ENCODE measurements around the gene UBL4B.

Gene UBL4B

DNA sequence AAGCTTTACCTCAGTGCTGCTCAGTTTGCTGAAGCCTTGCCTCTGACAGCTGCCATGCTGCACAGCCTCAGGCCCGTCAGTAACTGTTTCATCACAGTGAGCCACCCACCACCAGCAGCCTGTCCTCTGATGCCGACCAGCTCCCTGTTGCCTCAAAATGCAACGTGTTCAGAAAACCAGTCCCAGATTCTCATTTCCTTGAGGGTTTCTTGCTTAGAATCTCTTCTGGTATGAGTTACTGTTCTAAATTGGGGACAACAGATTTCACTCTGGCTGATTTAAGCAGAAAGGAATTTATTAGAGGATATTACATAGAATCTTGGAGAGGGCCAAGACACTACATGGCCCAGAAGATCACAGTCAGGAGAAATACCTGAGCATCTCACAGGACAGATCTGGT, 11.0 kb downstream of the UBL4B start:
- peak; percentile 7 for DNase-seq (ENCODE audit: low read depth)
- H3K4me3 ChIP-seq (ENCODE audit: control insufficient read depth, low read depth, low read length), result no peak overlapping the region
- TF ChIP-seq, protein P1, sequence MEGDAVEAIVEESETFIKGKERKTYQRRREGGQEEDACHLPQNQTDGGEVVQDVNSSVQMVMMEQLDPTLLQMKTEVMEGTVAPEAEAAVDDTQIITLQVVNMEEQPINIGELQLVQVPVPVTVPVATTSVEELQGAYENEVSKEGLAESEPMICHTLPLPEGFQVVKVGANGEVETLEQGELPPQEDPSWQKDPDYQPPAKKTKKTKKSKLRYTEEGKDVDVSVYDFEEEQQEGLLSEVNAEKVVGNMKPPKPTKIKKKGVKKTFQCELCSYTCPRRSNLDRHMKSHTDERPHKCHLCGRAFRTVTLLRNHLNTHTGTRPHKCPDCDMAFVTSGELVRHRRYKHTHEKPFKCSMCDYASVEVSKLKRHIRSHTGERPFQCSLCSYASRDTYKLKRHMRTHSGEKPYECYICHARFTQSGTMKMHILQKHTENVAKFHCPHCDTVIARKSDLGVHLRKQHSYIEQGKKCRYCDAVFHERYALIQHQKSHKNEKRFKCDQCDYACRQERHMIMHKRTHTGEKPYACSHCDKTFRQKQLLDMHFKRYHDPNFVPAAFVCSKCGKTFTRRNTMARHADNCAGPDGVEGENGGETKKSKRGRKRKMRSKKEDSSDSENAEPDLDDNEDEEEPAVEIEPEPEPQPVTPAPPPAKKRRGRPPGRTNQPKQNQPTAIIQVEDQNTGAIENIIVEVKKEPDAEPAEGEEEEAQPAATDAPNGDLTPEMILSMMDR (conservative IDR thresholded peaks at IDR 0.05; ENCODE audit: control insufficient read depth, insufficient read depth, low read depth, low read length), result no peak

DNA sequence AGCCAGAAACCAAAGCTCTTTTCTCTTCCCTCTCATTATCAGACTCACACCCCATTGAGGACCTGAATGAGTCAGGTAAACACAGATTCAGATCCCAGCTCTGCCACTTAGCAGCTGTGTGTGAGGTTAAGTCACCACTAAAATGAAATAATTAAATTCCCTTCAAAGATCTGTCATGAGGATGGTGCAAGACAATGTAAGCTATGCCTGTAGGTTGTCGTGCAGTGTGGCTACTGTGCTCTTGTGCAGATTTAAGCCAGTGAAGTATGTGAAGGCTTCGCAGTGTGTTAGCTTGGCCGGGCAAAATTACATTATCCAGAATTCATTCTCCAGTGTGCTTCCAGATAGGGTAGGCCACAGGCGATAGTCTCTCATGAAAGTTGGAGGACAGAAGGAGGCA, 13.6 kb downstream of the UBL4B start:
- no peak overlapping the region for H3K4me3 ChIP-seq (ENCODE audit: control insufficient read depth, low read depth, low read length)
- DNase-seq (ENCODE audit: low read depth), result no peak
- TF ChIP-seq, protein P1 (conservative IDR thresholded peaks at IDR 0.05; ENCODE audit: control insufficient read depth, insufficient read depth, low read depth, low read length), result no peak

DNA sequence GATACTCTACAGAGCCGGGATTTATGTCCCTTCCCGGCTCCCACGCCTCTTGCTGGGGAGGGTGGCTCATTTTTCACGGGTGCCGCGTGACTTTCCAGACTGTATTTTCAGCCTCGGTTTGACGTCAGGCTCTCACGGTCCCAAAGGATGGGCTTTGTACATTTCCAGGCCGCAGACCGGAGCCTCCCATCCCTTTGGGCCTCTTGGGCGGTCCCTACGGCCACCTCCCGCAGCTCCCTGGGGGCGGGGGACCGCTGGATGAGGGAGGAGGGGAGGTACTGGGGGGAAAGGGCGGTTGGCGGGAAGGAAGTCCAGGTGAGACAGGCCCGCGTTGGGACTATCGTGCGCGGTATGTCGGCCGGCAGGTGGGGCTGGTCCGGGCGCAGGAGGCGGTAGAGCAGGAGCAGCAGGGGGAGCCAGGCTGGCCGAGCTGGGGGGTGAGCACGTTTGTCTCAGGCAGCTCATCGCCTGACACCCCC, 17.9 kb downstream of the UBL4B start:
- TF ChIP-seq, protein P1 (conservative IDR thresholded peaks at IDR 0.05; ENCODE audit: control insufficient read depth, insufficient read depth, low read depth, low read length), result no peak
- no peak overlapping the region for H3K4me3 ChIP-seq (ENCODE audit: control insufficient read depth, low read depth, low read length)
- DNase-seq (ENCODE audit: low read depth), result peak; percentile 25

DNA sequence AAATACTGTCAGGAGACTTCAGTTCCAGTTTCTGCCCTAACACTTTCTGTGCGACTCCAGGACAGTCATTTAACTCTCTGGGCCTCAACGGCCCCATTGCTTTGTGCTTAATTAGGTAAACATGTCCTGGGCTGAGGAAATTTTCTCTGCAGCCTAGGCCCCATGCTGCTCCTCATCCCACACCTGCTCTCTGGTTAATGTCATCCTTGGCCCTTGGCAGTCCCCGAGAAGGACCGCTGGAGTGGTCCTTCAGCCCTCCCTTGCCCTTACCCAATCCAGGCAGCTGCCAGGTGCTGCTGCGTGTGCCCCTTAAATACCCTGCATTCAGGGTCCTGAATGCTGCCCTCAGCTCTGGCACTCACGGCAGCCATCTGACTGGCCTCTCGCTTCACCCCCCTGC, 18.7 kb downstream of the UBL4B start:
- TF ChIP-seq, protein P1 (conservative IDR thresholded peaks at IDR 0.05; ENCODE audit: control insufficient read depth, insufficient read depth, low read depth, low read length), result no peak
- H3K4me3 ChIP-seq (ENCODE audit: control insufficient read depth, low read depth, low read length), result no peak overlapping the region
- DNase-seq (ENCODE audit: low read depth), result no peak

DNA sequence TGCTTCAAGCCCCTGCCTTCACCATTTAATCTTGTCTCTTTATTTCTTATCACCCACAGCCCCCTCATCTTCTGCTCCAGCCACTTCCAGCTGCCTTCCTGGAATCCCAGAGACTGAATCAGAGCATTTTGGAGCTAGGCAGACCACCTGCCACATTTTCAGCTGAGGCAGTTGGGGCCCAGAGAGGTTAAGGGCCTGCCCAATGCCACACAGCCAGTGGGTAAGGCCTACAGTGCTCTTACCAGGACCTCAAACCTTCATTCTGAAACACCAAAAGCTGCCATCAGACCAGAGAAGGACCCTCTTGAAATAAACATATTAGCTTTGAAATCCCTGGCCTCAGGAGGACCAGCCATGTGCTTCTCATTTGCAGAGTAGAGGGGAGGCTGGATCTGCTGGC, 20.4 kb downstream of the UBL4B start:
- TF ChIP-seq, protein P1 (conservative IDR thresholded peaks at IDR 0.05; ENCODE audit: control insufficient read depth, insufficient read depth, low read depth, low read length), result no peak
- DNase-seq (ENCODE audit: low read depth), result no peak
- no peak overlapping the region for H3K4me3 ChIP-seq (ENCODE audit: control insufficient read depth, low read depth, low read length)

DNA sequence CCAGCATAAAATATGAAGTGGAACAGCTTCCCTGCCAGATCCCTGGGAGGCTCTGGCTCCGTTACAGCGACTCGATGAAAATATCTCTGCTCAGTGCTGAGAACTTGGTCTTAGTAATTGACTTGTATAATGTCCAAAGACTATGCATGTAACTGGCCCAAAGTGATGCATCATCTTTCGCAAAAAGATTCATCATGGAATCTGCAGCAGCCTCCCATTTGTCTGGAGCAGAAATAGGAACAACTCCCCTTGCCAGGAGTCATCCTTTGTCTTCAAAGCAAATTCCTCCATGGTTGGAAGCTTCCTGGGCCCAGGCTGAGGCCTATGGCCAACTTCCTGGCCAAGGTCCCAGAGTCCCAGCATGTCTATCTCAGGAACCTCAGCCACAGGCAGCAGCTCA, 21.2 kb downstream of the UBL4B start:
- H3K4me3 ChIP-seq (ENCODE audit: control insufficient read depth, low read depth, low read length), result no peak overlapping the region
- DNase-seq (ENCODE audit: low read depth), result peak; percentile 41
- TF ChIP-seq, protein P1 (conservative IDR thresholded peaks at IDR 0.05; ENCODE audit: control insufficient read depth, insufficient read depth, low read depth, low read length), result no peak

DNA sequence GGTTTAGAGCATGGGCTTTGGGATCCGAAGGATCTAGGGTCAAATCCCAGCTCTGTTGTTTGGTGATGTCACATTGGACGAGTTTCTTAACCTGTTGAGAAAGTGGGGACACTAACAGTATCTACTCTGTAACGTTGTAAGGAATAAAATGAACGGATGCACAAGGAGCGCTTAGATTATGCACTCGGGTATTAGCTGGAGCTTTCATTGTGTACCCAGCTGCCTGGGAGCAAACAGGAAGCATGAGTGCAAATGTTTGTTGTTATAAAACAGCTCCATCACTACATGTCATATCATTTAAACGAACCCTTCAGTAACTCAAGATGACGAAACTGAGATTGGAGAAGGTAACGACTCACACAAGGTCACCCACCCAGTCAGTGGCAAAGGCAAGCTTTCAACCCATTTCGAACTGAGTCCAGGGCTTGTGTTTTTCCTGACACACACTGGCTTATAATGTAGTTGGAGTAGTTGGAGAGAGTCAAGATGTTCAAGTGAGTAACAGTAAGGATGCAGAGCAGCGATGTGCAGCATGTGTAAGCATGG, 21.9 kb downstream of the UBL4B start:
- no peak overlapping the region for H3K4me3 ChIP-seq (ENCODE audit: control insufficient read depth, low read depth, low read length)
- TF ChIP-seq, protein P1 (conservative IDR thresholded peaks at IDR 0.05; ENCODE audit: control insufficient read depth, insufficient read depth, low read depth, low read length), result no peak
- DNase-seq (ENCODE audit: low read depth), result no peak
